ENCODE data around the gene POC1B. TPM values are rescaled to one million over a fixed set of nuclear protein-coding genes. Genes with fewer than 3 reads are reported as not detected.

The POC1B gene
- total RNA-seq, 1 experiment from 2014 or later, result 19.4 TPM

DNA sequence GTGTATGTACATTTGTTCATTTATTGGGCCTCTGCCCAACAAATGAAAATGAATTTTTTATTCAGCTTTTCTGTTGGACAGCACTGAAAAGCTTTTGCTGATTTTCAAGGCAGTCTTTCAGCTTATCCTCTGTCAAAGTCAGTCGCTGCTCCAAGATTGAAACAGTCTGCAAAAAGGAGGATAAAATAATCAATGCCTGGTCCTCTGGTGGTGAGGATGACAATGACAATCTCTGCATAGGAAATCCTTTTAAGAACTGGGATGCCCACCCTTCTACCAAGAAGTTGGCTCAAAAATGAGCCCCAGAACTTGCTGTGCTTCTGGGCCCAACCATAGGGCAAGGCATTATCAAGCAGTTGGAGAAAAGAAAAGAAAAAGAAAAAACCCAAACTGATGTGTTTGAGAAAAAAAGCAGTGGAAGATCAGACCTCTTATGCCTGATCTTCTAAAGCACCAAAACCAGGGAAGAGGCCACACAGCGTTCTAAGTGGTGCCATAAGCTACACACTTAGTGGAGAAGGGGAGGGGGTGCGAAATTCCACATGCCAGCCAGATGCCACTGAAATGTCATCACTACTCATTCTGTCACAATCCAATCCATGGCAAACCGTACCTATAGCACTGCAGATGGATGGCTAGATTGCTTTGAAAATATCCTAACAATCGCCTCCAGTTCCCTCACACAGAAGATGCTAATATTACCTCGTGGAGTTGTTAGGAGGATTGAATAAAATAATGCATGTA lies 104.6 kb downstream of the POC1B start:
- DNase-seq (ENCODE audit: low read depth), result no peak

DNA sequence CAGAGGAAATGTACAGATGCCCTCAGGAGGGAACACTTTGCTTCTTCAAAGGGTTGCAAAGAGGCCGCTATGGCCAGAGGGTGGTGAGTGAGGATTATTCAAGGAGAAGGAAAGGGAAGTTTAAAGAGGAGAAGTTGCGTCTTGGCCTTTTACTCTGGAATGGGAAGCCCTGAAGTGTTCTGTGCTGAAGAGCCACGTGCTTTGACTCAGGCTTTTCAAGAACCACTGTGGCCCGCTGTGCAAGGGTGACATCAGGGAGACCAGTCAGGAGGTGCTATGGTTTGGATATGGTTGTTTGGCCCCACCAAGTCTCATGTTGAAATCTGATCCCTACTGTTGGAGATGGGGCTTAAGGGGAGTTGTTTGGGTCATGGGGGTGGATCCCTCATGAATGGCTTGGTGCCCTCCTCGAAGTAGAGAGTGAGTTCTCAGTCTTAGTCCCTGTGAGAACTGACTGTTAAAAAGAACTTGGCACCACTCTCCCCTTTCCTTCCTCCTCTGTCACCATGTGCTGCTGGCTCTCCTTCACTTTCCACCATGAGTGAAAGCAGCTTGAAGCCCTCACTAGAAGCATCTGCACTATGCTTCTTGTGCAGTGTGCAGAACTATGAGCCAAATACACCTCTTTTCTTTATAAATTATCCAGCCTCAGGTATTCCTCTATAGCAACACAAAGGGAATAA lies 107.5 kb downstream of the POC1B start:
- no peak for DNase-seq (ENCODE audit: low read depth)

DNA sequence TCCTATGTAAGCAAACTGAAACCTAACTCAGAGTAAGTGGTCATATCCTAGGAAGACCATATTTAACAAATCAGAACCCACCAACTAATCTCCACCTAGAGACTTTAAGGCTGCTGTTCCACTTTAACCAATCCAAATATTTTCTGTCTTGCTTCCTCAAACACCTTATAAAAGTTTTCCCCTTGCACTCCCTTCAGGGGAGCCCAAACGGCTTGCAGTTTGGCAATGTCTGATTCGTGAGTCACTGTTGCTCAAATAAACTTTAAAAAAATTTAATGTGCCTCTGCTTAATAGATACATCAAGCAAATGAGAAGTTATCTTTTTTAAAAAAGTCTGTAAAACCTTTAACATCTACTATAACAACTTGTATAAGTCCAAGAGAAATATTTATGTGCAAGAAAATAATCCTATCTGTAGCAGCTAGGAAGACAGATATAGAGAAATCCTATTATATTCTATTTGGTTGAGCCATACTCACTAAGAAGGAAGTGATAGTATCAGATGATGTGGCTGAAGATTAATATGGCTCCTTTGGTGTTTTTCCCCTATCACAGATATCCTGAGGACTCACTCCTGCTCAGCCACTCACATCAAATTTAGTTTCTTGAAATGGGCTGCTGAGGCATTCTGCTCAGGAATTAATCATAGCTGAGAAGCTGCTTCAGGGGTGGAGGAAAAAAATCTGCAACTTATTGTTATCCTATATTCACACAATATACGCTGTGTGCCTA lies 108.4 kb downstream of the POC1B start:
- DNase-seq (ENCODE audit: low read depth), result peak; percentile 64

DNA sequence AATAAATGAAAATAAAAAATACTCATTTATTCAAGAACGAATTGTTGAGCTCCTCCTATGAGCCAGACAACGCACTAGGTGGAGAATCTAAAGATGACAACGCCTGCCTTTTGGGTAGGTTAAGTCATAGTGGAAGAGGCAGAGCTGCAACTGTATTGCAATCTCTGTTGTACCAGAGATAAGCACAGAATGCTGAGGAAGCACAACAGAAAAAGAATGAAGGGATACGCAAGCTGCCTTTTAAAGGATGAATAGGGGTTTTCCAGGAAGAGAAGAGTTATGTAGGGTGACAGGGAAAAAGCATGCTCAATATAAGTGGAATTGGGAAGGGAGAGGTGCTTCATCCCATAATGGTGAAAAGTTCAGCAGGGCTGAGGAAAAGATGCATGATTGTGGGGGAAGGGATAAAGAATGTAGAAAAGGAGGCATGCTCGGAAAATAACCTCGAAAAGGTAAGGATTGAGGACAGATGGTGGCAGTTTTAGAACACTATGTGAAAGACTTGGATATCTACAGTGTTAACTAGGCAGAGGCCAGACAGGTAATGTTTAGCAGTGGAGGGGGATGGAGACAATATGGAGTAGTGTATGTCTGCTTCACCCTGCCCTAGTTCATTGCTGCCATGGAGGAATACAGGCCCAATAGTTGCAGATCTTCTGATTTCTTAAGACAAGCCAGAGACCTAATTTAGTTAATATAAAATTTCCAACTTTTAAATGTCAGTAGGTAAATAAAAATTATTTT lies 109.6 kb downstream of the POC1B start:
- no peak for DNase-seq (ENCODE audit: low read depth)

DNA sequence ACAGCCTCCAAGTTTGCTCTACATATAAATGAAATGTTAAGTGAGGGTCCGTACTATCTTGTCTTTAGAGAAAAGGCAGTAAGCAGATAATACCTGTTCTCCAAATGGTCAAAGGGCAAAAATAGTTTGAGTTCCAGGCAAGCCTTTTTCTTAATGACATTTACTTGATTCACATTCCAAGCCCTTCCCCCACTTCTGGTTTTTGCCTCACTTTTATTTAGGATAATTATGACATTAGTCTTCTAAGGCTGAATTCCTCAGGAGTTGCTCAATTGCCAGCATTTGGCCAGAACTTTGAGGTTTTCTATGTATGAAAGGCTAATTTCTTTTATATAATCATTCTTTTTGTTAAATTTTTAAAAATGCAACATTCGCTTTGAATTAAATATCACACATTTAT lies 111.0 kb downstream of the POC1B start:
- peak; percentile 71 for DNase-seq (ENCODE audit: low read depth)

DNA sequence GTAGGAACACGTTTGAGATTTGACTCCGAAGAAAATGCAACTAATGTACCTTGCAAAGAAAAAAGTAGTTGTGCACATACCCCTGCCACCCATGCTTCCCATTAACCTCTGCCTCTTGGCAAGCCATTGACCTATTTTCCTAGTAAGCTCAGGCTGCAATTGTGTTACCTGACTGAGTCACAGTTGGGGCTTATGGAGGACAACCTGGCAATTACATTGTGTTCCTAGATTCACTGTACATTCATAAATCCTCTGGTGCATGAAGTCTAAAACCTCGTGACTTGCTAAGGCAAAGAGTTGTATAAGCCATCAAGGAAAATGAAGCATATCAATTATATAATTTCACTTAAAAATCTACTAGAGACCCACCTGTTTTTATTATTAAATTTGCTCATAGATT lies 111.5 kb downstream of the POC1B start:
- DNase-seq (ENCODE audit: low read depth), result no peak

DNA sequence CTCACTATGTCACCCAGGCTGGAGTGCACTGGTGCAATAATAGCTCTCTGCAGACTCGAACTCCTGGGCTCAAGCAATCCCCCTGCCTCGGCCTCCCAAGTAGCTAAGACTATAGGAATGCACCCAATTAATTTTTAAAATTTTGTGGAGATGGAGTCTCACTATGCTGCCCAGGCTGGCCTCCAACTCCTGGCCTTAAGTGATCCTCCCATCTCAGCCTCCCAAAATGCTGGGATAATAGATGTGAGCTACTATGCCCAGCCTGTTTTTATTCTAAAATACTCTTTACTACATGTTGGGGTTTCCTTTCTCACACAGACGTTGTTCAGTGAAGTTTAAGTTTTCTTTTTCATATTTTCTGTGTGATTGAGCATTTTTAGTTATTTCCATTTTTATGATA lies 112.6 kb downstream of the POC1B start:
- no peak for DNase-seq (ENCODE audit: low read depth)

DNA sequence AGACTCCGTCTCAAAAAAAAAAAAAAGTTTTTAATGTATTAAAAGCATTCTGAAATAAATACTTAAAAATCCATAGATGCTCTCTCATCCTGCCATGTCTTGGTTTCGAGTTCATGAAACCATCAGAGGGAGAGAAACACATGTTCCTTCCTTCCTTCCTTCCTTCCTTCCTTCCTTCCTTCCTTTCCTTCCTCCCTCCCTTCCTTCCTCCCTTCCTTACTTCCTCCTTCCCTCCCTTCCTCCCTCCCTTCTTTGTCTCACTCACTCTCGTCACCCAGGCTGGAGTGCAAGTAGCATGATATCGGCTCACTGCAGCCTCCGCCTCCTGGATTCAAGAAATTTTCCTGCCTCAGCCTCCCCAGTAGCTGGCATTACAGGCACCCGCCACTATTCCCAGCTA lies 113.2 kb downstream of the POC1B start:
- no peak for DNase-seq (ENCODE audit: low read depth)

DNA sequence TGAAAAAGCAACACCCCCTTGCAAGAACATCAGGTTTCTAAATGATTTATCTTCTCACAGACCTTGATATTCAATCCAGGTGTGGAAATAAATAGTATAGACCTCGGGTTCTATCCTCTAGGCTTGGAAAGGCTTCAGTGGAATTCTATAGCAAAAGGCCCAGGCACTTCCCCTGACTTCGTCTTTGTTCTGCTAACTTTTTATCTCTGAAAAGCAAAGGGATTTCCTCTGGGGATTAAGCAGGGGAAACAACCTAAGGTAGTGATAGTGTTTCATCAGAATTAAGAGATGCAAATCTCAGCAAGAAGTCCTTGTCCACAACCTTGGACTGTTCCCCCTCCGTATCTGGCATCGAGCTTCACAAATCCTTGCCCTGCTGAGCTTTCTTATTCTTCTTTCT lies 114.0 kb downstream of the POC1B start:
- no peak for DNase-seq (ENCODE audit: low read depth)

DNA sequence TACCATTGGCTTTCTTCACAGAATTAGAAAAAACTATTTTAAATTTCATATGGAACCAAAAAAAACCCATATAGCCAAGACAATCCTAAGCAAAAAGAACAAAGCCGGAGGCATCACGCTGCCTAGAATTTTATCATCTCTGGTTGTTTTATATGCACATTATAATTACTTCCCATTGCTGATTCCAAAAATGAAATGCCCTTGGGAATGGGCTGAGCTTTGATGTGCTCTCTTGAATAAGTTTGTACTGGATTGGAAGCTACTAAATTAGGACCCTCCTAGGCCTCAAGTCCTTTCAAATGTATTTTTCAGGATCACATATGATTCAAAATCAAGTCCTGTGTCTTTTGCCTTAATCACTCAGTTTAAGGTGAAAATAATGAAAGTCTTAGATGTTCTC lies 114.6 kb downstream of the POC1B start:
- no peak for DNase-seq (ENCODE audit: low read depth)

DNA sequence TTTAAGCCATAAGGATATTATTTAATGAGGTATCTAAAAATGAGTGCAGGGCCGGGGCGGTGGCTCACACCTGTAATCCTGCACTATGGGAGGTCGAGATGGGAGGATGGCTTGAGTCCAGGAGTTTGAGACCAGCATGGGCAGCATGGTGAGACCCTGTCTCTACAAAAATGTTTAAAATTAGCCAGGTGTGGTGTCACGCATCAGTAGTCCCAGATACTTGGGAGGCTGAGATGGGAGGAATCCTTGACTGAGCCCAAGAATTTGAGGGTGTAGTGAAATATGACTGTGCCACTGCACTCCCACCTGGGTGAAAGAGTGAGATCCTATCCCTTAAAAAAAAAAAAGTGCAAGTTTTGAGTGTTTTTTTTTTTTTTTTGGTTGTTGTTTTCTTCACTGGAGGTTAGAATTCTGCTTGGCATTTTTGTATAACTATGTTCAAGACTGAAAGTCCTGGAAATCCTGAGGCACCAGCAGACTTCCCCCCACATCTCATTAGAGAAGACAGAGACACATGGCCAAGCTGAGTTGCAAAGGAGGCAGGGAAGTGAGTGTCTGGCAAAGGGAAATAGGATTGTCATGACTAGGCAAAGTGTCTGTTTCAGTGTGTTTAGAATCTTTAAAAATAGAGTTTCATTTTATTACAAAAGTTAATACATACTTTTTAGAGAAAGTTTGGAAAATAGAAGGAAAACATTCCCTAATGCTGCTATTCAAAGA lies 120.1 kb downstream of the POC1B start:
- no peak for DNase-seq (ENCODE audit: low read depth)

DNA sequence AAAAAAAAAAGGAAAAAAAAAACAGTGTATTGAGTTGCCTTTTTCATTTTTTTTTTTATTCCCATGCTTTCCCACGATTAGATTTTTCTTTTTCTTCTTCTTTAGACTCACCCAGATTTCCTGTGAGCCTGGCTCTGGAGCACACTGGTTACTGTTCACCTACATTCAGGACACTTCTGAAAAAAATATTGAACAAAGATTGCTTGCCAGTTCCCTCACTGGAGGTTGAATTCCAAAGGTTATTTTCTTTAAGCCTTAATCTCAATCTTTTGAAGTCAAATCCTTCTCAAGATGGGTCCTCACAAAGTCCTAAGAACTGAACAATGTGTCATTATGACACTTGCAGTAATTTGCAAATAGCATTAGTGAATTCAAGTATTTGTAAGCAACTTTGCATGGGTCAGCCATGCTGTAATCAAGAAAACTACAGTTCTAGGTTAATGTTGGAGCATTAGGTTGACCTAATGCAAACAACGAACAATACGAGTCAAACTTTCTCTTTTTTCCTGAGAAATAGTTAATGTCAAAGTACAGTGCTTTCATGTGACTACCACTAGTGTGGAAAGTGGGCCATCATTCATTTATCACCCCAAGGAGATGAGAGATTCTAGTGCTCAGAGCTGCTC lies 124.3 kb downstream of the POC1B start:
- no peak for DNase-seq (ENCODE audit: low read depth)

DNA sequence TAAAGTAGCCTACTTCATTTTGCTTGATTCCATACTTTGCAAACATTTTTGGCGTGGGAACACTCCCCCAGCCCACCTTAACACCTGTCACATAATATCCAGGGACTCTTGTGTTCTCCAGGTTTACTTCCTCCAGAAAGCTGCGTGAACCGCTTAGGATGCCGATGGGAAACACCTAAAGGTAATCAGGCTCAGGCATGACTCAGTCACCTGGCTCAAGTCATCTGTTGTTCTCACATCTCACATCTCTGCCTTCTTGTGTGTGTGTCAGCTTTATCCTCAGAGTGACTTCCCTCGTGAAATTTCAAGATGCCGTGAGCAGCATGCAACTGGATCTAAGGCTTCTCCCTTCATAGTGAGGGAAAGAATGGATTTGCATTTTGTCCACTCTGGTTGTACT lies 125.4 kb downstream of the POC1B start:
- DNase-seq (ENCODE audit: low read depth), result no peak

DNA sequence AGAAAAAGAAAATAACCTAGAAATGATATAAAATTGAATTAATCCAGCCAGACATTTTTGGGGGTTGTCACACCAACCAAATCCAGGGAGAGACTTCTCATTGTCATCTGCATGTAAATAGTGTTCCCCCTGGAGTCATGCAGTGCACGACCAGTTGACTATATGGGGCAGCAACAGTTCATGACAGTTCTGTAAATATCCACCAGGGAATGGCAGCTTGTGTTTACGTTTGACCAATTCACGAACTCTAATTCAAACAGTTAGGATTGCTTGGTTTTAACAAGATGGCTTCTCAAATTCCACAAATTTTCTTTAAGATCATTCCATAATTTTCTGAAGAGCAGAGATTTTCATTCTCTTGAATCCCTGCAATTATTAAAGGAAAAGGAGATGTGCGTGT lies 130.1 kb downstream of the POC1B start:
- DNase-seq (ENCODE audit: low read depth), result no peak

DNA sequence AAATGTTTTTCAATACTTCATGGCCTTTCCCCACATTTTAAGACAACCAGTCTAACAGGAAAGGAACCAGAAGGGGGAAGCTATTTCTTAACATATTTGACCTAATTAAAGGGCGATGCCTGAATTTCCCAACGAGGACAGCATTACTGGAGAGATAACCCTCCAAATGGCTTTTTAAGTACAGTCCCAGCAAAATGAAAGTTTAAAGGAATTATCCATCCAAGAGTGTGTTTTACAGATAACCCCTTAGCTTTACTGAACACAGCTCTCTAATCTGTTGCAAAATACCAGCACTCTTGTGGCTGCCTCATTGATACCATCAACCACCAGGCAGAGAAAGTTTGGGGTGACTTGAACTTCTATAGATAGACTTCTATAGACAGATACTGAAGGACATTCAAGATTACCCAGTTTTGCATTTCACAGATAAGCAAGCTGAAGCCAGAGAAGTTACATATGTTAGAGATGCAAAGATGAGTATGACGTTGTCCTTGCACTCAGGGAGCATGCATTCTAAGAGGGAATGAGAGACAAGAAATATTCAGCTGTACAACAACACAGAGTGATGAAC lies 132.2 kb downstream of the POC1B start:
- no peak for DNase-seq (ENCODE audit: low read depth)

DNA sequence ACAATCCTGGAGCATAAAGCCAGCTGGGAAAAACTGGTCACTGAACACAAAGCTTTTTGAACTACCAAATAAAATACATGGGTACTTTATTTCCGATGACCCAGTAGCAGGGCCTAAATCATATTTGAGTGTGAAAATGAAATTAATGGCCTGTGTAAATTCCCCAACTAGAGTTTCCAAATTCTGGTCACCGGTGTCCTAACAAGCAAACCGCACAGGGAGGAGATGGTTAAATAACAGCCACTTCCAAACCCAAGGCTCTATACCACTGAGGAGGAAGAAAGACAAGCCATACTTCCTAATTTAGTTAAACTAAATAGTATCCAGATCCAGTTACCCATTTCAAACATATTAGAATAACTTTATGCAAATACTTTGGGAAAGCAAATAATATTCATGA lies 133.5 kb downstream of the POC1B start:
- DNase-seq (ENCODE audit: low read depth), result no peak

DNA sequence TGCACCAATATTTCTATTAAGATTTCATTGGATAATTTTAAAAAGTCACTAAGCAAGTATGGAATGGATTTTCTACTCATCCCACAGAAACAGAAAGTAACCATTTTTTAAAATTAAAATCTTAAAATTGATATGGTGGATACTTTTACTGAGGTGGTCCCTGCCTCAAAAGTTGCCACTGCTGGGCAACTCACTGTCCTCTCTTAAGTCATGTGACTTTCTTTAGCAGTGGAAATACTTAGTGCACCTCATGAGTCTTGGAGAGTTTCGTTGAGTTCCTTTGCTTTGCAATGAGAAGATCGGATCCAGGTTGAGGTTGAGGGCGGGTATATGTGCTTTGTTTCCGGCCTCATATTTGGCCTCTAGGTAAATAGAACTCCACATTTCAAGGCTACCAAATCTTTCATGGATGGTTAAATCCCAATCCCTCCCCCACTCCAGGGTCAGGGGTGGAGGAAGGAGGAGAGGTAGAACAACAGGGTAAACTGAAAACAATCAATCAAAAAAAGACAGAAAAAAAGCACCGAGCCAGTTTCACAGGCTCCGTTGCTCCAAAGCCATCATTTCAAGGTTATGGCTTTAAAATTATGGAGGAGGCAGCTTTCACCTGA lies 134.0 kb downstream of the POC1B start:
- no peak for DNase-seq (ENCODE audit: low read depth)

DNA sequence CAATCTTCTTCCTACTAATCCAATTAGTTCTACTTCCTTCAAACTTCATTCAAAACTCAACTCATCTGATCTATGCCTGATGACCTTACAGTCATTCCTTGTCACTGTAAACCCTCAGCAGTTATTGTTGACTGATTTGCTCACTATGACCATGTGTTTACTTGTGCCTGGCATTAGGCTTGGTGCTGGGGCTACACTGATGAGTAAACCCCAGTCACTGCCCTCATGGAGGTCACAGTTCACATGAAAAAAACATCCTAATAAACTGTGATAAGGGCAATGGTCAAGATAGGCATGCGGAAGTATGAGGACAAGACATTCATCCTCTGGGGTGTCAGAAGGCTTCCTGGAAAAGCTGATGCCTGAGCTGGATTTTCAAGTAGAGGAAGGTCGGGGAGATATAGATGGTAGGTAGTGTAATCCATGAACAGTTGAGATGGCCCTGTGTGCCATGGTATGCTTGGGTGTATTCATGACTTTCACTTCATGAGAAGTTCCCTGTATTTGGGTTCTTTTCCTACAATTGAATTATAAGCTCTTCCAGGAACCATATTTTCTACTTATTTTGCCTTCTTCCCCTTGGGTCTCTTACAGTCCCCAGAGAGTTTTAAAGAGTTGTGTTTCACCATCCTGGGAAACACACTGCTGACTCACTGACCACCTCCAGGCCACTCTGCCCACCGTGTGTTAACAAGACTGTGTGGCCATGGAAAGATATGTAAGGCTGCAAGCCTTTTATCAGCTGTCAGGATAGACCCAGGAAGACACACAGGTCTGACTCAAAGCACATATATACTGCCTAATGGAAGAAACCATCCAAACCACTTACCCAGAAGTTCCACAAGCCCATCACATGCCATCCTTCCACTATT lies 134.8 kb downstream of the POC1B start:
- peak; percentile 88 for DNase-seq (ENCODE audit: low read depth)

Measured in M059J (cell line).